Measurements from ENCODE around the gene RTN4RL2.

The RTN4RL2 gene

DNA sequence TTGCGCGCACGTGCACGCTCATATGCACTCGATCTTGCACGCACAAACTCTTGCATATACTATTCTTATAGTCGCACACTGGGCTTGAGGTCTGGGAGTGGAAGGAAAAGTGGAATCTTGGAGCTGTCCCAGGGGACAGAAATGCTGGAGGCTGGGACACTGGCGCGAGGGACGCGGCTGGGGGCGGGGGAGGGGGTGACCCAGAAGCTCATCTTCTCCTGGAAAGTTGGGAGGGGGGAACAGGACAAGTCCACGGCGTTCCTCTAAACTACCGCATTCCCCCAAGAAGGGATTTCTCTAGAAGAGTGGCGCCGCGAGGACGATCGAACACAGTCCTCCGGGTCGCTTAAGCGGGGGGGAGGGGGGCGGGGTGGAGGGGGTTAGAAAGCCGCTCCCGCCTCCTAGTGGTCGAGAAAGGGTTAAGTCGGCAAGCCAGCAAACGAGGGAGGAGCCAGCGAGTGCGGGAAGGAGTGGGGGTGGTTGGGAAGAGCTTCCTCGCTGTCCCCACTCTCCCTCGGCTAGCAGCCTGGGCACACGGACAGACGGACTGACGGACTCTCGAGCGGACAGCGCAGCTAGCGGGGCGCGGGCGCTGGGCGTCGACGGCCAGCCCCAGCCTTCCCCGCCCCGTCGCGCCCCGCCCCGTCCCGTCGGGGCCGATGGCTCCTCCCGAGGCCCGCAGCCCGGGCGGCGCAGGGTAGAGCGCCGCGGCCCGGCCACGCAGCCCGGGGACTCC lies at the start of gene RTN4RL2:
TSS of gene RTN4RL2 (plus strand) at position 507 of the 736 bp plus-strand sequence. CDS start 338 bp downstream, outside the sequence.
- DNase-seq (ENCODE audit: low read depth, low spot score) = no peak

DNA sequence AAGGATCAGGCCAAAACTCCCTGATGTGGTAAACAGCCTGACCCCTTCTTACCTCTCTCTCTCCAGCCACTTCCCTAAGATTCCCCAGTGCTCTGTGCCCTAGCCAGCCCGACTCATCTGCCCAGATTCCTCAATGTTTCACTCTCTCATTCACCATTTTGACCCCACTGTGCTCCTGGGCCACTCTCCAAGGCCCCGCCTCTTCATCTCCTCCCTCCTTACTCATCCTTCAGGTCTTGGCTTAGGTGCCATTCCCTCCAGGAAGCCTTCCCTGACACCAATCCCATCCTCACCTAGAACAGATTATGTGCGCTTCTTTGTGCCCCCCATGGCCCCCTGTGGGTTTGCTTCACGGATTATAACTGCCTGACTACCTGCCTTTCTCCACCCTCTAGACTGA lies 46.6 kb upstream of the RTN4RL2 start:
- DNase-seq (ENCODE audit: low read depth, low spot score) = no peak

GRCh38 chr11:57414612-57415212 lies 45.6 kb upstream of the RTN4RL2 start:
- no peak for DNase-seq (ENCODE audit: low read depth, low spot score)

GRCh38 chr11:57416436-57416835 lies 43.9 kb upstream of the RTN4RL2 start:
- no peak for DNase-seq (ENCODE audit: low read depth, low spot score)

DNA sequence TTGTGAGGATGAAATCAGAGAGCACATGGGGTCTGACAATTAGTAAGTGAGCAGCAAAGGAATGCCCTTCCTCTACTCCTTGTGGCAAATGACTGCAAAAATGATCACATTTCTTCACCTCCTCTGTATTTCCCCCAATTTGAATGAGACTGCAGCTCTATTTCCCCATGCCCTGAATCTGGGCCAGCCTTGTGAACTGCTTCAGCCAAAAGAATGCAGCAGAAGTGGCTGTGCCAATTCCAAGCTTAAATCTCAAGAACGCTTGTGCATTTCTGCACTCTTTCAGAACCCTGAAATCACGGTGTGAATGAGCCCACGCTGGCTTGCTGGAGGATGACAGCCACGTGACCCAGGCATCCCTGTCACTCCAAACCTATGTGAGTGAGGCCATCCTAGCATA lies 43.3 kb upstream of the RTN4RL2 start:
- DNase-seq (ENCODE audit: low read depth, low spot score) = no peak

GRCh38 chr11:57418131-57418530 lies 42.2 kb upstream of the RTN4RL2 start:
- DNase-seq (ENCODE audit: low read depth, low spot score) = no peak

- DNase-seq (ENCODE audit: low read depth, low spot score) = no peak
These were observed 41.2 kb upstream of the RTN4RL2 start for GRCh38 chr11:57419146-57419545.

DNA sequence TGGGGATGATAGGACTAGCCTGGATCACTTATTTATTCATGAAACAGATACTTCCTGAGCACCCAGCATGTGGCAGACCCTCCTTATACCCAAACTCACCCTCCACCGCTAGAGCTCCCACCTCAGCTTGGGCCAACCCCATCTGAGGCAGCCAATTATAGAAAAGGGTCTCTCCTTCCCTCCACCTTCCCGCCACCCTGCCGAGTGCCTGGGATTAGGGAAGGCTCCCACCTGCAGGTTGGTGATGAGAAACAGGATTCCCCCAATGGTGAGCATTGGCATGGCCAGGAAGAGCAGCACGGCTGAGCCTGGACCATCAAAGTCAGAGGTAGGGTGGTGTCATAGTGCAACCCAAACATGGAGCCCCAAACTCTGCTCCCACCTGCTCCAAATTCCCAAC lies 39.3 kb upstream of the RTN4RL2 start:
- no peak for DNase-seq (ENCODE audit: low read depth, low spot score)

DNA sequence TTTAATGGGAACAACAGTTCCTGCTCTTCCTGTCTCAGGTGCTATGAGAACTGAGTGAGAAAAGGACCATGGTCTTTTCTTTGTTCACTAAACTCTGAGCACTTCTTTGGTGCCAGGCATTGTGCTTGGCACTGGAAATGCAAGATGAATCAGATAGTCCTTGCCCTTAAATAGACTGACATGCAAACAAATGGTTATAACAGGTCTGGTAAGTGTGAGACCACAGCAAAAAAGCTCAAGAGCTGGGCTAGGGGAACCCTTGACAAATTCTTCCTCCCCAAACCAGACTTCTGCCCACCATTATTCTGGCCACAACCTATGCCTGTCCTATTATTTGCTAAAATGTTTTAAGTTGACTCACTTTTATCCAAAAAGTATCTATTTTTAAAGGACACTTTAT lies 38.5 kb upstream of the RTN4RL2 start:
- no peak for DNase-seq (ENCODE audit: low read depth, low spot score)

GRCh38 chr11:57422669-57423068 lies 37.7 kb upstream of the RTN4RL2 start:
- DNase-seq (ENCODE audit: low read depth, low spot score) = no peak

DNA sequence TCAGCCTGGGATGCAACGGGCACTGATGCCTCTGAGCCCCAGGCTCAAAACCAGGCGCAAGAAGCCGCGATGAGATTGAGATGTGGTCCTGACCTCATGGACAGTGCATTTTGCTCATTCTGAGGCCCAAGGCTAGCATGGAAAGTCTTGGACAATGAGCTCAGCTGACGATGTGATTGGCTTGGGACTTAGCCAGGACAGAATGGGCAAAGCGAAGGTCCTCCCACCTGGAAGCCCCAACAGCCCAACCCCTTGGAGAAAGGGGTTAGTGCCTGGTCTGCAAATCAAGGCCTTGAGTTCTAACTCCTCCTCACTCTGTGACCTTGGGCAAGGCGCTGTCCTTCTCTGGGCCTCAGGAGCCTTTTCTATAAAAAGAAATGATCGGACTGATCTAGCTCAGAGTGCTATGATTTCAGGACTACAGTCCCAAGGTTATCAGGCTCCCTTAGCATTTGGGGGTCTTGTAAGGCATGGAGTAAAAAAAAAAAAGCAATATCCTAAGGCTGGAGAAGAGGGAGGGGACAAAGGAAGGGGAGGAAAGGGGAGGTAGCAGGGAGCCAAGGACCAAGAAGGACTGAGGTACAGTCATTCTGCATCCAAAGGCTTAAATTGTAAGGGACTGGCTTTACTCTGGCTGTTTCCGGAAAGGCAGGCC lies 36.1 kb upstream of the RTN4RL2 start:
- no peak for DNase-seq (ENCODE audit: low read depth, low spot score)

GRCh38 chr11:57424792-57425564 lies 35.4 kb upstream of the RTN4RL2 start:
- DNase-seq (ENCODE audit: low read depth, low spot score) = peak; percentile 53

GRCh38 chr11:57425565-57426438 lies 34.5 kb upstream of the RTN4RL2 start:
- DNase-seq (ENCODE audit: low read depth, low spot score) = no peak

GRCh38 chr11:57426439-57426928 lies 33.8 kb upstream of the RTN4RL2 start:
- DNase-seq (ENCODE audit: low read depth, low spot score) = no peak

DNA sequence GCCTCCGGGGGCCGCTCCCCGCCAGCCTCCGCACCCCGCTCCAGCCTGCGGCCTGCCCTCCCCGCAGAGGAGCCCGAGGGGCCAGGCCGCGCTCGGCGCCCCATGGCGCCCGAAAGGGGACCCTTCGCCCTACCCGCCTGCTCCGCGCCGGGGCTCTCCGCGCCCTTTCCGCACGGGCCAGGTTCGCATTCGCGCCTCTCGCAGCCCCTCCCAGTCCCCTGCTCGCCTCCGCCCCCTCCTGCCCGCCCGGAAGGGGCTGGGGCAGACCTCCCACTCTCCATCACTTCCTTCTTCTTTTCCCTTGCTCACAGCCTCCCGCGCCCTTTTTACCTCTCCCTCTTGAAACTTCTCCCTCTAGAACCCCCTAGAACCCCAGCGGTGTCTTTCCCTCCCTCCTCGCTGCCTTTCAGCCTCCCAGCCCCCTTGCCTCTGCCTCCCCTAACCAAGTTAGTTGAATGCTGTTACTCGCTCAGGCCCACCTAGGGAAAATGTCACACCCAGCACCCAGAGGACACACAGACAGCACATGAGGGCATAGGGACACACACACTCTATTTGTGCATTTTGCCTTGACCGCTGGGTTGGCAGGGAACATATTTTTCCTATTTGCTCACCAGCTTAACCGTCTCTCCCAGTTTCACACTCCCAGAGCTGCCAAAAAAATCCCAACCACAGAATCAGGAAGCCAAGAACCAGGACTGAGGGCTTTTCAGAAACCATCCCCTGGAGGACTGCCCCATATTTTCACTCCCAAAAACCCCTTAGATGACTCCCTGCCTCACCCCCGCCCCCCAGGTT lies 33.2 kb upstream of the RTN4RL2 start, which contains the start of gene SLC43A3:
TSS of gene SLC43A3 (minus strand) at position 193 of the 798 bp plus-strand sequence. CDS start 949 bp downstream, outside the sequence.
- DNase-seq (ENCODE audit: low read depth, low spot score) = peak; percentile 15

- no peak for DNase-seq (ENCODE audit: low read depth, low spot score)
These were observed 32.6 kb upstream of the RTN4RL2 start for GRCh38 chr11:57427727-57428082.

DNA sequence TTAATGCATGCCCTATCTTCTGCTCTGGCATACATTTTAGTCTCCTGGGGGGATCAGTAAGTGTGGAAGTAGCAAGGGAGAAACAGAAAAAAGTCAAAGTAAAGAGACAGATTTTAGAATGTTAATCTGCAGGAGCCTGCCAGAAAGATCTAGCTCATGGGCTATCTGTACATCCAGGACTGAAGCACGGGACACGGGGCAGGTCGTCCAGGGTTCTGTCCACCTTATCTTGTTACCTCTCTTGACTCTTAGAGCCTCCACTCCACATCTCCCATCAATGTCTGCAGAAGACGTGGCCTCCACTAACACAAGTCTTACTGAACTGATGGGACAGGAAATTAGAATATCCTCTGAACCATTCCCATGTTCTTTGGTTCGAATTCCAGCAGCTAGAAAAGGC lies 31.7 kb upstream of the RTN4RL2 start:
- DNase-seq (ENCODE audit: low read depth, low spot score) = no peak

DNA sequence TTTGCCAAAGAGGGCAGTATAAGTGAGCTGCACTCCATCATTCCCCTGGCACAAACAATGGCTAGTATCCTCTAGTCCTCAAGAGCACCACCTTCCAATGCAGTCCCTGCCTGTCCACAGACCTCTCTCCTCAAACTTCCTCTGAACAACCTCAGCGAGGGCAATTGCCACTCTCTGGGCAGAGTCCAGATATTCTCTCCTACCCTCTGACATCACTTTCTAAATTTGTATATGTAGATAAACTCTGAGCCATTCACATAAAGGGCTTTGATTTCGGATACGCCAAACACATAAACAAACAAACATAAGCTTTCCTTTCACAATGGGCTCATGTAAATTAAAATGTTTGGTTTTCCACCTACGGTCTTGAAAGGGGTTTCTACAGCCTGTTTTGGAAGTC lies 30.4 kb upstream of the RTN4RL2 start:
- no peak for DNase-seq (ENCODE audit: low read depth, low spot score)

GRCh38 chr11:57430952-57431351 lies 29.4 kb upstream of the RTN4RL2 start:
- DNase-seq (ENCODE audit: low read depth, low spot score) = no peak

DNA sequence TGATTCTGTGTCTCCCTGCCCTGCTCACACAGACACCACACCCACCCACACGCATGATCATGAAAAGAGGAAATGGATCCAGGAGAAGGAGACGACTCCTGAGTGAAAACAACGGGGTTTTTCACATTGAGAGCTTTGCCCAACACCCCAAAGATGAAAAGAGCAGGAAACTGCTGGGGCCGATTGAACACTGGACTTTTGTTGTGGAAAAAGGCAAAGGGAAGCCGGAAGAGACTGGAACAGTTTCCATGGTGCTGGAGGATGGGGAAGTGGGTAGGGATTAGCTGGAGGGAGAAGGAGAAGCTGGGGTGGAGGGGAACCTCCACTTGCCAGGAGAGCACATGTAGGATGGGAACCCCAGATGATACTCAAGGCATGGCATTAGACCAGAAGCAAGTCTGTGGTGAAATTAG lies 28.2 kb upstream of the RTN4RL2 start:
- no peak for DNase-seq (ENCODE audit: low read depth, low spot score)
